ENCODE data around the gene ANKMY1.
A peak's percentile ranks its signal among the peaks of the same experiment; 100 is the strongest.

ANKMY1 gene

DNA sequence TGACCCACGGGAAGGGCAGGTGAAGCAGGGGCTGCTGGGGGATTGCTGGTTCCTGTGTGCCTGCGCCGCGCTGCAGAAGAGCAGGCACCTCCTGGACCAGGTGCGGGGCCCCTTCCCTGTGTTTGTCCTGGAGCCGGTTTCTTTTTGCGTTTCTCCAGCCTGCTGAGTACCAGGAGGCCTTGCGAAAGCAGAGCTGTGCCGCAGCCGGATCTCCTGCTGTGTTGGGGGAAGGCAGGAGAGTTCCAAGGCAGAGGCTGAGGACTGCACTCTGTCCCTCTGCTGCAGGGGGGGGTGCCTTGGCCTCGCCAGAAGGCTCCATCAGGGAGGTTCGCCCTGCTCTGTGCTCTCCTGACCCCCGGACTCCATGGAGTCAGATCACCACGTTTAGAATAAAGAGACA lies 31.6 kb upstream of the ANKMY1 start:
- Histone ChIP-seq H3K27me3 (no peaks in the 10 kb centered on the region), H3K4me3 (no peak overlapping the region), H3K9me3 (no peaks in the 10 kb centered on the region), H3K4me1 (peaks cover 6 to 36% (median 30%) of the 10 kb centered on the region in 4 donors), H3K36me3 (peaks cover 0 to 50% (median 34%) of the 10 kb centered on the region in 3 donors), H3K27ac (no peak overlapping the region)
- peak in 1 of 2 donors; percentile 48 for DNase-seq
- intact Hi-C loops (cut with DNase I; ENCODE audit: low total_unique reads), result loop anchor here (5.0 kb wide), 1 partner anchor 562 kb away; the partner anchor contains the start of gene NDUFA10
- TF ChIP-seq CTCF (IDR thresholded peaks at IDR 0.05), result no peak

DNA sequence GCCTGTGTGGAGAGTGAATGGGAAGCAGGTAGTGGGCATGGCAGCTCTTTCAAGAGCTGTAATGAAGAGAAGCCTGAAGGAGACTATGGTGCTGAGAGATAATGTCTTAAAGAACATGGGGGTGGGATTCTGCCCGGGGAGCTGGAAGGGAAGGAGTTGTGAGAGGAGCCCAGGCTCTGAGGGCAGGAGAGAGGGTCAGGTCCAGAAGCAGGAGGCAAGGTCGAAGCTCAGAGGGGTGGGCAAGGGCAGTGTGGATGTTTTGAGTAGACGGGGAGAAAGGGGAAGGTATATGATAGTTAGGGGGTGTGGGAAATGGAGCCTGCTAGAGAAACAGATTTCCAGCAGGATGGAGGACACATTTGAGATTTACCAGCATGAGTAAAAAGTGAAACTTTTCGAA lies 30.9 kb upstream of the ANKMY1 start:
- intact Hi-C loops (cut with DNase I; ENCODE audit: low total_unique reads), result loop anchor here (5.0 kb wide), 1 partner anchor 561 kb away; the partner anchor contains the start of gene NDUFA10
- no peak overlapping the region for H3K4me3 ChIP-seq
- DNase-seq, result no peak
- no peak for TF ChIP-seq CTCF (IDR thresholded peaks at IDR 0.05)
- peaks cover 0 to 43% (median 28%) of the 10 kb centered on the region in 3 donors for H3K36me3 ChIP-seq
- H3K27me3 ChIP-seq, result no peaks in the 10 kb centered on the region
- no peak overlapping the region for H3K27ac ChIP-seq
- no peaks in the 10 kb centered on the region for H3K9me3 ChIP-seq
- peaks cover 6 to 37% (median 33%) of the 10 kb centered on the region in 4 donors for H3K4me1 ChIP-seq

DNA sequence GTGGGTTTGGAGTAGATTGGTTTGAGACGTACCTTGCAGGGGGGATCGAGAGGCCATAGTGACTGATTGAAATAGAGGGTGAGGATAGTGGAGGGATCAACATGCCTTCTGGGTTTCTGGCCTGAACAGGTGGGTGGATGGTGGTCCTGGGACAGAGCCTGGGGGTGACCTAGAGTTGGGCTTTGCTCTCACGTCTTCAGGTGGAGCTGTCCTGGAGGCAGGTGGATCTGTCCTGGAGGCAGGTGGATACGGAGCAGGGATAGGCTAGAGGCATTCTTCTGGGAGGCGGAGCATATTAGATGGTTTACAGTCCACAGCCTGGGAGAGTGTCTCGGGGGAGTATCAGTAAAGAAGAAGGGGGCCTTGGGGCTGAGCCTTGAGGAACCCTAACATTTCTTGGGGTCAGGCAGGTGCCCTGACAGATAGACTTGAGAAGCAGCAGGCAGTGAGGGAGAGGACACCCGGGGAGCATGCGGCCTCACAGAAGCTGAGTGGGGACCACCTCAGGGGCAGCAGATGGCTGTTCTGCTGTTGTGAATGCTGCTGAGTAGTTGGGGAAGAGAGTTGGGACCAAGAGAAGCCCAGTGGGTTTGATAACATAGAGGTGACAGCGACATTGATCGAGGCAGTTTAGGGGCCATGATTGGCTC lies 30.3 kb upstream of the ANKMY1 start:
- TF ChIP-seq CTCF (IDR thresholded peaks at IDR 0.05), result no peak
- H3K27me3 ChIP-seq, result no peaks in the 10 kb centered on the region
- intact Hi-C loops (cut with DNase I; ENCODE audit: low total_unique reads), result loop anchor here (5.0 kb wide), 1 partner anchor 561 kb away; the partner anchor contains the start of gene NDUFA10
- peak in 1 of 2 donors; percentile 37 for DNase-seq
- no peak overlapping the region for H3K27ac ChIP-seq
- H3K36me3 ChIP-seq, result peaks cover 0 to 38% (median 28%) of the 10 kb centered on the region in 3 donors
- peak overlapping the region; percentile 82 to 87 for H3K4me3 ChIP-seq
- peaks cover 6 to 38% (median 33%) of the 10 kb centered on the region in 4 donors for H3K4me1 ChIP-seq
- H3K9me3 ChIP-seq, result no peaks in the 10 kb centered on the region

- TF ChIP-seq CTCF (IDR thresholded peaks at IDR 0.05), result no peak
- intact Hi-C loops (cut with DNase I; ENCODE audit: low total_unique reads), result loop anchor here (5.0 kb wide), 1 partner anchor 560 kb away; the partner anchor contains the start of gene NDUFA10
- peak in 1 of 2 donors; percentile 37 for DNase-seq
Observed at GRCh38 chr2:240586919-240587800, 29.4 kb upstream of the ANKMY1 start.

GRCh38 chr2:240586198-240586918 lies 28.6 kb upstream of the ANKMY1 start, which contains the start of gene CAPN10:
Gene CAPN10, plus strand, starts transcription at chr2:240586734. Its CDS starts 178 bp downstream, at chr2:240586912.
- TF ChIP-seq CTCF (IDR thresholded peaks at IDR 0.05), result no peak
- Histone ChIP-seq H3K27me3 (no peaks in the 10 kb centered on the region), H3K9me3 (no peaks in the 10 kb centered on the region), H3K4me3 (peak within 1 kb of the TSS; percentile 82 to 87), H3K27ac (peak within 1 kb of the TSS; percentile 83 to 93), H3K36me3 (peaks cover 0 to 21% (median 14%) of the 10 kb centered on the region in 3 donors), H3K4me1 (peaks cover 6 to 38% (median 33%) of the 10 kb centered on the region in 4 donors)
- intact Hi-C loops (cut with DNase I; ENCODE audit: low total_unique reads), result loop anchor here (5.0 kb wide), 1 partner anchor 559 kb away; the partner anchor contains the start of gene NDUFA10
- DNase-seq, result peak; percentile 98 to 99

More at GRCh38 chr2:240586919-240587800, 29.4 kb upstream of the ANKMY1 start:
- no peaks in the 10 kb centered on the region for H3K9me3 ChIP-seq
- H3K36me3 ChIP-seq, result peaks cover 0 to 29% (median 19%) of the 10 kb centered on the region in 3 donors
- H3K27ac ChIP-seq, result peak overlapping the region; percentile 83 to 93
- peaks cover 6 to 38% (median 33%) of the 10 kb centered on the region in 4 donors for H3K4me1 ChIP-seq
- H3K4me3 ChIP-seq, result peak overlapping the region; percentile 82 to 87
- H3K27me3 ChIP-seq, result no peaks in the 10 kb centered on the region
